Stimulated activated naive CD4-positive, alpha-beta T cell (primary cell): Measurements from ENCODE around the gene CAPZA3.
"Not testable (repeated sequence)": the region's sequence is repeated elsewhere in the genome, so short reads cannot be mapped to it uniquely, and the experiment has no call there.

Source experiments
- DNase-seq, 6 experiments: peaks; one replicate each; lab custom pipeline; 2025; lab: John Stamatoyannopoulos, UW

The CAPZA3 gene, protein sequence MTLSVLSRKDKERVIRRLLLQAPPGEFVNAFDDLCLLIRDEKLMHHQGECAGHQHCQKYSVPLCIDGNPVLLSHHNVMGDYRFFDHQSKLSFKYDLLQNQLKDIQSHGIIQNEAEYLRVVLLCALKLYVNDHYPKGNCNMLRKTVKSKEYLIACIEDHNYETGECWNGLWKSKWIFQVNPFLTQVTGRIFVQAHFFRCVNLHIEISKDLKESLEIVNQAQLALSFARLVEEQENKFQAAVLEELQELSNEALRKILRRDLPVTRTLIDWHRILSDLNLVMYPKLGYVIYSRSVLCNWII

DNA sequence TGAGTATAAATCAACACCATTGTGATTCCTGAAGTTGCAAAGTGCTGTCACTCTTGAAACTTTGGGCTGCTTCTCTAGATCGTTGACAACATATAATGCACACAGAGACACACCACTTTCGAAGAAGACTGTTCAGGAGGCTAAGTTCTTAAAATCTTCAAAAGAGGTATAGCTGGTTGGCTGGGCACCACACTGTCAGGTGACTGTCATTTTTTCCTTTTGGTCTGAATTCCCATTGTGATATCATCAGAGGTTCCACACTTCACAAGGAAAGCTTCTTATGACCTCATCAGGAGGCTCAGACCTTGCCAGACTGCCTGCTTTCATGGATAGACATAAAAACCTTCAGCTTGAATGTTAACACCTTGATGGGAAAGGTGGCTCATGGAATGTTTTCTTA, at the start of gene CAPZA3, which contains the start of gene PLCZ1:
Gene CAPZA3, plus strand, starts transcription at position 301 of the 400 bp plus-strand sequence. CDS start 150 bp downstream, outside the sequence.
Gene PLCZ1, minus strand, starts transcription at position 194 of the 400 bp plus-strand sequence. CDS start 641 bp downstream, outside the sequence.
- no peak for DNase-seq

DNA sequence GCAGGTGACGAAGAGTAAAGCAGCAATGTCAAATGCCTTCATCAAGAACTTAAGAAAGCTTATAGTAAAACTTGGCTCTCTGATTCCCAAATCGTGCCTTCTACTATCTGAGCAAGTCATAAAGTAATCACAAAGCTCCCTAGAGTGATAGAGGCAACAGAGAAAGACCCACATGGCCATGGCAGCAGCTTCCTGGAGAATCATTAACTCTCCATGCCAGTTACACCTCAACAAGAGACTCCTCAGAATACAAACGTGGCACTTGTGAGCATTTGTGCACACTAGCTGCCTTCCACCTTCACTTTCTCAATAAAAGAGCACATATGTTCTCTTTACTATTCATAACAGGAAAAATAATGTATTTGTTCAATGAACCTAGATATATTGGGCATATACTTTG, 48.1 kb upstream of the CAPZA3 start:
- no peak for DNase-seq

DNA sequence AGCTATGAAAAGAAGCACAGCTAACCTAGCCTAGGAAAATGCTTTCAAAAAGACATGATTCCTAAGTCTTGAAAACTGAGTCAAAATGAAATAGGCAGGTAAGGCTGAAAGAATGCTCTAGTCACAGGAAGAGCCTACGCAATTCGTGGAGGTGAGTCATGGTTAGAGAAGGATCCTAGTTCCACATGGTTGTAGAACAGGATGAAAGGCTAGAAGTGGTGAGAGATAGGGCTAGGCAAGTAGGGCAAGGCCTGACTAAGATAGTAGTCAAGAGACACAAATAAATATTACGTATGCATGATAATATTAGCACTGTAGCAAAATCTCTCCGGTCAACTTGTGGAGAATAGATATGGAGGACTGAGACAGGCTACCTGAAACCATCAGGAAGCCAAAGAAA, 47.3 kb upstream of the CAPZA3 start:
- DNase-seq = no peak

DNA sequence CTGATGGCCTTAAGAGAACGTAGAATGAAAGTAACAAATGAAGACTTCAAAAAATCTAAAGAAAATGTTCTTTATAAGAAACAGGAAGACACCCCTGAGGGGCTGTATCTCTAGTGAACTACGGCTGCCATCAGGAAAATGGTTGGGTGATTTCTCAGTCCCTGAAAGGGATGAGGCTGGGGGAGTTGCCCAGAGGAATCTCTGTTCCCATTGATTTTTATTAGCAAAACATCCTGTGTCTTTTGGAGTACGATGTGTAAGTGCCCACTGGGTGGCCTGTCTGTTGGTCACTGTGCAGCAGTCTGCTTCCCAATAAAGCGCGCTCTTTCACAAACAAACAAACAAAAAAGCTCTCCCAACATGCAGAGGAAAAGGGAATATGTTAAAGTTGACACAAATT, 43.9 kb upstream of the CAPZA3 start:
- DNase-seq = not testable (repeated sequence)

DNA sequence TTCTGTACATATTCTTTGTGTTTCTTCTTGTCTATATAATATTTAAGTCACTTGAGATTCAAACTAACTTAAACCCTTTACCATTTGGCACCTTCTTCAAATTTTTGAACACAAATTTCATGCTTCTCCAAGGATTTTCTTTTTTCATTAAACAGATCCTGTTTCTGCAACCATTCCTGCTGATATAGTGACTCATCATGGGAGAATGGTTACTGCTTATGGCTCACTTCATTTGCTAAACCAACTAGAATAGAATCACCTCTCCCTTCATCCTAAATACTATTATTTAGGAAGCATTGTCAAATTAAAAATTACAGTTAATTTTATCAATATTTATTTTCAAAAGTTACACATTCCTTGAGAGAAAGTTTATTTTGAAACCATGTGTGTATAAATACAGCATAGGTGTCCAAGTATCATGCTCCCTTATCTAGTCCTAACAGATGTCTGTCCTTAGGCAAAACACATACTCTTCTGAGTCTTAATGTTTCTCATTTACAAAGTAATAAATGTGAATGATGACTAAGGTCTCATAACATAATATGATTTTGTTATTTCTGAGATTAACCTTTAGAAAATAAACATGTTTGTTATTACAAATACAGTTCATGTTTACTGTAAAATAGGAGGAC, 40.8 kb upstream of the CAPZA3 start:
- DNase-seq = no peak

DNA sequence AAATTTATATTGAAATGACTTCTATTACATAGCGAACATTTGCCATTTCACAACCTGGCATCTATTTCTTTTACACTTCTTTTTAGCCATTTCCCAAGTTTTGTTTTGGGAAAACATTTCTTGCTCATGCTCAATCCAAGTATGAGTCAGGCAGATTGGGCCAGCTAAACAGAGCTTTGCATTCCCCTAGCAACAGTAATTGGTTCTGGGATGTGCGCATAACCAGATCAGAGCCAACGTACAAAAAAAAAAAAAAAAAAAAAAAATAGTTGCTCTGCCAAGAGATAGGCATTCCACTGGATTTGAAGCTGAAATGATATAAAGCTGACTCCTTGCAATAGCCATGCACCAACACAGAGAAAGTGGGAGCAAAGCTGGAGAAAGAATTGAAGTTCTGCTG, 37.6 kb upstream of the CAPZA3 start:
- DNase-seq = no peak

DNA sequence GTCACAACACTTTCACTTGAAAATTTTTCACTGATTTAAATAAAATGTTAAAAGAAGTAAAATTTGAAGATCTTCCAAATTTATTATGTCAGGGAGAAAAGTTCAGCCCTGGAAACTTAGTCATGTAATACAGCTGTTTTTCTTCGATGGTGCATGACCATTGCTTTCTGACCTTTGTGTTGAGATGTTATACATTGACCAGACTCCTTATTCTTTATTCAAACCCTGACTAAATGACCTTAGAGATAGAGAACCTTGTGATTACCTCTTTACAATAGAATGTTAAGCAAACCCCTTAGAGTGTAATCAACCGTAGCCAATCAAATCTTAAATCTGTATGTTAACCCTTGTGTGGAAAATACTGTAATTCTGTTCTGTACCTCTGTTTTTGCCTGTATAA, 34.6 kb upstream of the CAPZA3 start:
- no peak for DNase-seq

DNA sequence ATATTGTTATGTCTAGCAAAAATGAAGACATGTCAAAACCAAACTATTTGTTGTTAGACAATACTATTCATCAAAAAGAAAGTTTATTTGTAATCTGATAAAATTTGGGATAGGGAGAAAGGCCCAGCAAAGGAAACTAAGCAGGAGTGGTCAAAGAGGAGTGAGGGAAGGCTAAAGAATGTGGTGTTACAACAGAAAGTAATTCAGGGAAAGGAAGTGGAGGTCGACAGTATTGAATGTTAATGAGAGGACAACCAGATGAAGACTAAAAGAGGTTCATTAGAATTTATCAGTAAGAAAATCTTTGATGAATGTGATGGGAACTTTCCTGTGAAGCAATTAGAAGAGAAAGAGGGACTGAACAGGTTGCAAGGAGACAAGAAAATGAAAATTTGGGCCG, 34.0 kb upstream of the CAPZA3 start:
- DNase-seq = no peak

DNA sequence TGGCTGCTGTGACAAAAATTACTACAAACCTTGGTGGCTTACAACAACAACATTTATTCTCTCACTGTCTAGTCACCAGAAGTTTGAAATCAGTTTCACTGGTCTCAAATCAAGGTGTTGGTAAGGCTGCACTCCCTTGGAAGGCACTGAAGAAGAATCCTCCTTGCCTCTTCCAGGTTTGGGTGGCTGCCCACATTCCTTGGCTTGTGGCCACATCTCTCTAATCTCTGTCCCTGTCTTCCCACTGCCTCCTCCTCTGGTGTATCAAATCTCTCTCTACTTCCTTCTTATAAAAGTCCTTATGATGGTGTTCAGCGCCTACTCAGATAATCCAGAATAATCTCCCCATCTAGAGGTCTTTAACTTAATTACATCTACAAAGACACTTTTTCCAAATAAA, 31.1 kb upstream of the CAPZA3 start:
- DNase-seq = no peak

DNA sequence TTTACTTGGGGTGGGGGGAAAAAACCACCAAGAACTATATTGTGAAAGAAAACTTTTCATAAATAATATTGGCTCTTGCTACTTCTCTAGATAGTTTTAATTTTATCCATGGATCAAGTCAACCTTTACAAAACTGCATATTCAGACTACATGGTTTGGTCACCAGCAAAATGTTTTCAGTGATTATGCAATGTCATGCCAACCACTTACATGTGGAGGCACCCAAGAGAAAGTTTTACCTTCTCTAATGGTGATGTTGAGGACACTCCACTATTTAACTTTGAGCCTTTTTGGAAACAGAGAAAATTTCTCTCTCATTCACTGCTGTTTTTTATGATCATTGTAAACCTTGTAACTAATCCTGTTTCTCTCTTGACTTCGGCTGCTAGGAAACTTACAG, 21.7 kb upstream of the CAPZA3 start:
- DNase-seq = no peak

DNA sequence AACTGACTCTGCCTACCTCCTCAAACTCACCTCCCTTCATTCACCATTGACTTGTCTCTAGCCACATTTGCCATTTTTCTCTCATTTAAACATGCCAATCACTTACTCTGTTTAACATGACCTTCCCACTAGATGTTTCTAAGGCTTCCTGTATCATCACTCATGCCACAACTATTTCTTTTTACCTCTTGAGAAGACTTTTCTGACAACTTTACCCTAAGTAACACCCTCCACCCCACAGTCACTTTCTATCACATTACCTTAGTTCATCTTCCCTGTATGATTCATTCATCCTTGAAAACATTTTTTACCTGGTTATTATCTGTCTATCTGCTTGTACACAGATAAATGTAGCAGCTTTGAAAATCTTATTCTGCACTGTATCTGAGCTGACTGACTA, 19.5 kb upstream of the CAPZA3 start:
- DNase-seq = no peak

DNA sequence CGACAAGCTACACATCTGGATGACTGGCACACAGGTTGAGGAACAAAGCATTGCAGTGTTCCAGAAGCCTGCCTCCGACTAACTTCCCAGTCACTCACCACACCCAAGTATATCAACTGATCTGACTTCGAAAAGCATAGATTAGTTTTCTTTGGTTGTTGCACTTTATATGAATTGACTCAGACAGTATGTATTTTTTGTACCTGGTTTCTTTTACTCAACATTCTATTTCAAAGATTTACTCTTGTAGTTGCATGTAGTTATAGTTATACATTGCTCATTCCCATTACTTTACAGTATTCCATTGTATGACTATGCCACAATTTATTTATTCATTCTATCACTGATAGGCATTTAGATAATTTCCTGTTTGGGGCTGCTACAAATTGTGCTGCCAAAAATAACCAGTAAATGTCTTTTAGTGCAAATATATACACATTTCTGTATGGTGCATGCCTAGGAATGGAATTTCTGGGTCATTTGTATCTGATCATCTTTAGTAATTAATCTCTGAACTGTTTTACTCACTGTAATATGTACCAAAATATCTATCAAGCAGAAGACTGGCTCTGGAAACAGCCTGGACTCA, 17.9 kb upstream of the CAPZA3 start:
- no peak for DNase-seq

DNA sequence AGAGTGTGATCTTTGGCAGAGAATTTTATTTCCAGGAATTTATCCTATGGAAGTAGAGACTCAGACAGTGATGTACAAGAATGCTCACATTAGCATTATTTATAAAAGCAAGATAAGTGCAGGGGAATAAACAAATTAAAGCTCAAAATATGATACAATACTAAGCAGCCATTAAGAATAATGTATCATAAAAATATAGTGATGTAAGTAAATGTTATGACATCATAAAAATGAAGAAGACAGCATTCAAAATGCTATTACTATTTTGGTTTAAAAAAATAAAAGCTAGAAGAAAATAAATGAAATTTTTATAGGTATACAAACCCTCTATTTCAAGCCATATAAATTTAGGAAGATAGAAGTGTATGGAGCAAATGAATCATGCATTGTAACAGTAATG, 17.2 kb upstream of the CAPZA3 start:
- no peak for DNase-seq

DNA sequence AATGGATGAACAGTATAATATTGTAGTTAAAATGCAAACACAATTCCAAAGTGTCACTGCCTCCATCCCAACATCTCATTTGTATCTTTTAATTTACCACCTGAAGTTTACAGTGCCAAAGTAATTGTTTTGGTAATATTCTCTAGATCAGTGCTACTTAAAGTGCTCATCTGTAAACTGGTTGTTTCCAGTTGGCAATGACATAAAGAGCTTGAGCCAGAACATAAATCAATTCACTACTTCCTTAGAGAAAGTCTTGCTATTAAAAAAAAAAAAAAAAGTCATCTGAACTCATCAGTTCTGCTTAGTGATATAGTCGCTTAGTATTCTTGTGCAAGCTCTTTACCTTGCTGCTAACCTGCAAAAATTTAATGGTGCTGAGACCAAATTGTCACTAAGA, 16.5 kb upstream of the CAPZA3 start:
- DNase-seq = no peak

DNA sequence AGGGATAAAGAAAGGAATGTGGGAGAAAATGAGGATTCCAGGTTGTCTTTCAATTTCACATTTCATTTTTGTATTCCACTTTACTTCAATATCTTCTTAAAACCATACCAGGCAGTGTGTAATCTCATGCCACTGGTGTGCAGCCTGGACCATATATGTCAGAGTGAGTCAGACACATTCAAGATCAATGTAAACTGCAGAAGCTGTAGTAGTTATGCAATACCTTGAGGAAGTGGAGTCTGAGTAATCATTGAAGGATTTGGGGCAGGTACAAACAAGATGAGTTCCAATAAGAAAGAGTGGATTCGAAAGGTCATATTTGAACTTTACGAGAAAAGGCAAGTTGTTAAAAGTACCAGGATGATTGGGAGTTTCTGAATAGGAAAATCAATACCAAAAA, 14.2 kb upstream of the CAPZA3 start:
- no peak for DNase-seq

DNA sequence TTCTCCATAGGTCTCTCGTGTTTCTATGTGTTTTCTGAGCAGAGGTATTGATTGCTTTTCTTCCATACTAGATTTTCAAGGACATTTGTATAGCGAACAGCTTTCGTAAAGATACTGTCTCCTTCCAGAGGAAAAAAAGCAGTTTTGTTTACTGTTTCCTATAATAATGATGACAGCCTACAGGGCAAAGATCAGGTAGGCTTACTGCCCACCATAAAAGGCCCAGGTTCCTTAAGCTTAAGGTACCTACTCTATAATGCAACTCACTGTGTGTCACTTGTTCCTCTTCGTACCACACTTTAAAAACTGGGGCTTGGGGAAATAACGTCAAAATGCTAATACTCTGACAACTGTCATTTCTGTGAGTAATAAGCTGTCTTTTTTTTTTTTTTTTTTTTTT, 6.8 kb upstream of the CAPZA3 start:
- no peak for DNase-seq

DNA sequence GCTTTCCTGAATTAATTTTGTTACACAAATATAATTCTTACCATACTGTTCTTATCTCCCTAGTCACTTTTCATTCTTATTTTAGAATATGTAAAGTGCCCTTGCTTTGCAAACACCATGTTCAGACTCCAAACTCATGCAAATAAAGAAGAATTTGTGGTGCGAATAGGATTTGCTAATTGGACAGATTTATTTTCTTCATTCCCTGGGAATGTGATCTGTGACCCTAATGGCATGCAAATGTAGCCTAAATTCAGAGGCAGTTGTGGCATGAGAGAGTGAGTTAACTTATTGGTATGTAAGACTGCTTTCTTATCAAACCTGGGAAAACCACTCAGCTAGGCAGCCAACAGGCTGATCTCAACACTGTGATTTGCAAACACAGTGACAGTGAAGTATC, 10.0 kb downstream of the CAPZA3 start:
- no peak for DNase-seq

DNA sequence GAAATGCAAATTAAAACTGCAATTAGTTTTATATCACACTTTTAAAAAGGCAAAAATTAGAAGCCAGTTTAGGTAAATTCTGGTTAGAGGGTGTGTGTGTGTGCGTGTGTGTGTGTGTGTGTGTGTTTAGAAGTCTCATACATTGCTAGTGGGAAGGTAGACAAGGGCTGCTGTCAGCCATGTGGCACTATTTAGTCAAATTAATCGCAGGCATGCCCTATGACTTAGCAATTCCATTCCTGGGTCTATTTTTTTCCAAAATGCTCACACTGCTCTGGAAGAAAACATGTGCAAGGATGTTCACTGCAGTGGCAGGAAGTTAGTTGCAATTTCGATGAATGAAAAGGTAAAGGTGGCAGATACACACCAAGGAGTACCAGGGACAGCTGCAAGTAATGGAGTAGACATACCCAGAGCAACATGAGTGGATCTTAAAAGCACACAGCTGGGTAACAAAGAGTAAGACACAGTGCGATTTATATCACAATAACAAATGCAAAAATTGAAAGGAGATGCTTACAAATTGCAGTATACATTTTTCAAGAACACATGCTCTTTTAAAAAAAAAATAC, 11.6 kb downstream of the CAPZA3 start:
- no peak for DNase-seq

DNA sequence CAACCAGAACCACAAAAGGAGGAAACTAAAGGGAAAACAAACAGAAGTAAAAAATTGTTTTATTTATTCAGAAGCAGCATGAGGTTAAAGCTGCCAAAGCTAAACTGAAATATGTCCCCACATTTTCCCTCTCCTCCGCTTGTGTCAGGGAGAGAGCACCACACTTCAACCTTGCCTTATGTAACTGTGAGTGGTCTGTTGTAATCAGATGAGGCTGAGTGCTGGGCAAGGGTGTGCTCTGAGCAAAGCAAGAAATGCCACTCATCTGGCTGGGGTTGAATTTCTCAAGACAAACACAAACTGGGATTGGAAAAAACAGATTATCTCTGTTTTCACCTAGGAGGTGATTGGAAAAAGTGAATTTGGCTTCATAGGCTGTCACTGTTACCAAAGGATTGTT, 12.2 kb downstream of the CAPZA3 start:
- no peak for DNase-seq

DNA sequence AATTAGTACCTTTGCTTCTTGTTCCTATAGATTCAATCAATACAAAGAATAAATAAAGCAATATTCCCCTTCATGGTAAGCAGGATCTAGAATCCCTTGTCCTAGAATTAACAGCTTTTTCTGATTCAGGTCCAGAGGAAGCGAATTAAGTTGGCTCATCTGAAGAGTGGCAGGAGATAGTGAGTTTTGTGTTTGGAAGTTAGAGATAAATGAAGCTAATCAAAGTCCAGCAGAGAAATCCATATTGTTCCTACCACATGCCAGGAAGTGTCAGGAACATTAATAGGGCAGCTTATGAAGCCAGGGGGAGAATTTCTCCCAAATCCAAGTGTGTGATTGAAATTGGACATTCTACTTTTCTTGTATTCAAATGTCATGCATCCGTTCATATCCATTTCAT, 13.9 kb downstream of the CAPZA3 start:
- DNase-seq = no peak

DNA sequence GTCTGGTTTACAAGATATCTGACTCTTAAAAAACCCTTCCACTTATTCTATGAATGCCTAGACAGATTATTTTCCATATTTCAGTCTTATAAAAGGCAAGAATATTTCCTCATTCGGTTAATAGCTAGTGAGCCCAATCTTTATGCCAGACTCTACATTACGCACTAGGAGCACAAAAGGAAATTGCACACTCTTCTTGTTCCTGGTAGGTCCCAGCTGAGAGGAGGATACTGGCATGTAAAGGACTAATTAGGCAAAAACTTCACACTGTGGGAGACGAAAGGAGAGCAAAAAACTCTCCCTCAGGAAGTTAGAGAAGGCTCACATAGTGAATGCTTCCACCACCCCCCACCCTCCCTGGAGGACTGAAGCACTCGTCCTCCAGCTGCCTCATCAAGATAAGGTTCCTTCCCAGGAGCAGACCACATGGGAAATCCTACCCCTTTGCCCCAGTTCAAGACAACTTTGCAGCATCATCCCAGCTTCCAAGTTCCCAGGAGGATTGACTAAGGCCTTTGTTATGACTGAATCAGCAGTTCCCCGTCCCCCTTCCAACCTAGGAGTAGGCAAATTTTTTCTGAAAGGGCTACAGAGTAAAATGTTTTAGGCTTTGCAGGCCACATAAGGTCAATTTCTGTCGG, 14.5 kb downstream of the CAPZA3 start:
- DNase-seq = no peak

DNA sequence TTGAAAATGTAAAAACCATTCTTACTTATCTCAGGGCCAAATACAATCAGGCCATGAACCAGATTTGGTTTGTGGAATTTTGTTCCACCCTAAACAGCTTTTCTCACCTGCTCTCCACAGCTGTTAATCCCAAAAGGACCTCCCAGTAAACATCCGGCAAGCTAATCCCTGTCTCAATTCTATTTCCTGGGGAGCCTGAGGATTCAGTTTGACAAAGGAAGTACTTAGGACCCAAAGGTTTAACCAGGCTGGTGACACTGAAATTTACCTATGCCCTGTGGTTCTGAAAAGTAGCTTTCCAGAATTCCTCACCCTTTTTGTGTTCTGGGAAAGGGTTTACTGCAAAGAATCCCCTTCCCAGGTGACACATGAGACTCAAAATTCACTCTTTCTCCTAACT, 15.0 kb downstream of the CAPZA3 start:
- DNase-seq = no peak
